NCI-H345 (cell line): ENCODE measurements around the gene AUTS2.
A peak's percentile ranks its signal among the peaks of the same experiment; 100 is the strongest.
"Not testable (repeated sequence)": the region's sequence is repeated elsewhere in the genome, so short reads cannot be mapped to it uniquely, and the experiment has no call there.

Experiments
- DNase-seq: peaks from one replicate; lab custom pipeline; 2025; lab: John Stamatoyannopoulos, UW

AUTS2 gene

DNA sequence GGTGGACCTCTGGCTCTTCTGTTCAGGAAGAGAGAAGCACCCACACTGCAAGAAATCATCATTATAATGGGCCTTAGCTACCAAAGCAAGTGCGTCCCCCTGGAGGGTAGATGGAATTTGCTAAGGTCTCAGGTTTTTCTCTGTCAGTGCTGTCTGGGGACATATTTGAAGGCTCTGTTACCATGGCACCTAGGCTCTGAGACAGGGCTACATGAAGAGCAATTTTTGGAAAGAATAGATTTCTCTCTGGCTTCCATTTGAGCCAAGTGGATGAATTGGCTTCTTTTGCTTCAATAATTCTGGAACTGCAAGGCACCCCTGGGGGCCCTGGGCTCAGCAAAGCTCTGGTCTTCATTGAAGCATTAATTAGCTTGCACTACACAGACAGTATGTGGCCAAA is 1184.5 kb downstream of the AUTS2 start:
- no peak for DNase-seq

DNA sequence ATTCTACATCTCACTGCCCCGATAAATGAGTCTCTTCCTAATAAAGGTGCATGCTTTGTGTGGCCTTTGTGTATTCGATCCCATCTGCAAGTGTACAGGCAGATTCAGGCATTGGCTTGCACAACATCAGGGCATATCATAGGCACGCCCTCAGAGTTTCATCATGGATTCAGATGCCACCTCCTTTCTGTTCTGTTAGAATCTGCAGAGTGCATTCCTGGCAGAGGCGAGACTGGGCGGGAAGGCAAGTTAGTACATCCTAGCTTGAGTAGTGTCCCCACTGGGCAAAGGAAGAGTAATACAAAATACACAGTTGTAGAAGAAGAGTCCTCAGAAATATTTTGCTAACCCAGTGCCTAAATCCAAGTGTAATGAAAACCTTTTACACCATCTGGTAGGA is 1187.2 kb downstream of the AUTS2 start:
- no peak for DNase-seq

DNA sequence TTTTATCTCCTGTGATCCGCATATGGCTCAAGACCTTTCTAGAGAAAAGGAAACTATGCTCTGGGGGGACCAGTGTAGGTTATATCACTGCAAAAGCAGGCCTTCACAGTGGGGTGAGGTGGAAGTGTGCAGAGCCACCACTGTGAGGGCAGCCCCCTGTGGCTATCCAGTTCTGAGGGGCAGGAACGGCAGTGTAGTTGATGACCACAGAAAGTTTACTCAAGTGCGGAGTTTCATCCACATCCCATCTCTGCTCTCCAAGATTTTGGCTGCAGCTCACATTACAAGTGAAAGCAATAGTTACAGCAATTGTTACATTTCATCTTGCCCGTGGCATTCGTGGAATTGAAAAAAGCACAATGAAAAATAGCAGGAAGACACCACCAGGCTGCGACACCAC is 1187.8 kb downstream of the AUTS2 start:
- DNase-seq, result no peak

DNA sequence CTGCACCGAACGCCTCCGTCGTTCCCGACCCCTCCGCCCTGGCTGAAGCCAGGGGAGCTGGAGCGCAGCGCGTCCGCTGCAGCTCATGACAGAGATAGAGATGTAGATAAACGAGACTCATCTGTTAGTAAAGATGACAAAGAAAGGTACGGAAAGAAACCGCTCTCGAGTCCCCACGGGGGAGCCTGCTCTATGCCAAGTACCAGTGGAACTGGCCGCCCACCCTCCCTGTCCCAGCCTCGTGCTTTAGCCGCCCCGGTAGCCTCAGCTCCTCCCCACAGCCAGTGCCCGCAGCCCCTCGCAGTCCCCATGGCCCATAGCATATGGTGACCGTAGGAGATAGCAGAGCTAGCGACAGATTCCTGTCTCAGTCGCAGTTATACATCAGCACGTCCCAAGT is 1189.0 kb downstream of the AUTS2 start:
- no peak for DNase-seq

DNA sequence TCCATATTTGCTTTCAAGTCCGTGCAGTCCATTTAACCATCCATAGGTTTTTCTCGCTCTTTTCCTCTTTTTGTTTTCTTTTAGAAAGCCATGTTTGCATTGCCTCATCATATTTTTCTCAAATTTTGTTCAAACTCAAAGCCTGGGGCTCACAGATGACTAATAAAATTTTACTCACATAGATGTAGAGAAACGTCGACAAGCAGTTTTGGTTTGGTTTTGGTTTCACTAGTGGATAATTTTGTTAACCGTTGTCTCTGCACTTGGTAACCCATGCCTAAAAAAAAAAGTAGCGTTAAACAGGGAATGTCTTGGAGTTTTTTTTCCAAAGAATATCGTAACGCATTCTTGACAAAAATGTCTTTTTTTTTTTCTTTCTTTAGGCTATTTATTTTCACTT is 1189.5 kb downstream of the AUTS2 start:
- DNase-seq, result no peak

DNA sequence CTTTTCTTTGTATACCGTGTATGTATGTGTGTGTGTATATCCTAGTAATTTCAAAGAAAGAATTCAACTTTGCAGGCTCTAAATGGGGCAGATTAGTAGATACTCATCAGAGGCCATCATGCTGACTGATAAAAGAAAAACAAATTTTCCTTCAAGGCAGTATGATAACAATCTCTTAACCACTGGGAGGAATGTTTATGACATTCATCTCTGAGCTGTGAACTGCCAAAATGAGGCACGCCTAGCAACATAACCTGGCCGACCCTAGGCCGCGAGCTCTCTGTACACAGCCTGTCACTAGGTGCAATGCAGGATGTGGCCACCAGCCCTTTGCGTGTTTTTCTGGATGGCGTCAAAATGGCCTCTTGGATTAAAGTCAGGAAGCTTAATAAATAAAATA is 1190.0 kb downstream of the AUTS2 start:
- DNase-seq, result no peak

DNA sequence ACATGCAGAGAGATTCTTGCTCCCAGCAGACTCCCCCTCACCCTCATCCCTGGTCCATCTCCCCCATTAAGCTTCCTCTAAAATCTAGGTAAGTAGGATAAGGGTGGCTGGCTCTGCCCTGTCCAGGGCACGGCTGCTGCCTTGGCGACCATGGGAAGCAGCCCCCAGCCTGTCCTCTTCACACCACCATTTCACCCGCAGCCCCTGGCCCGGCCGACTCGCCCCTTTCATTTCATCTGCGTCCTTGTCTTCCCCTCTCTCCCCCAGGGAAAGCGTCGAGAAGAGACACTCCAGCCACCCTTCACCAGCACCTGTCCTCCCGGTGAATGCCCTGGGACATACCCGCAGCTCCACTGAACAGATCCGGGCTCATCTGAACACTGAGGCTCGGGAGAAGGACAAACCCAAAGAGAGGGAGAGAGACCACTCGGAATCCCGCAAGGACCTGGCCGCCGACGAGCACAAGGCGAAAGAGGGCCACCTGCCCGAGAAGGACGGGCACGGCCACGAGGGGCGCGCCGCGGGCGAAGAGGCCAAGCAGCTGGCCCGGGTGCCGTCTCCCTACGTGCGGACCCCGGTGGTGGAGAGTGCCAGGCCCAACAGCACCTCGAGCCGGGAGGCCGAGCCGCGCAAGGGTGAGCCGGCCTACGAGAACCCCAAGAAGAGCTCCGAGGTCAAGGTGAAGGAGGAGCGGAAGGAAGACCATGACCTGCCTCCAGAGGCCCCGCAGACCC is 1191.4 kb downstream of the AUTS2 start:
- DNase-seq, result no peak

DNA sequence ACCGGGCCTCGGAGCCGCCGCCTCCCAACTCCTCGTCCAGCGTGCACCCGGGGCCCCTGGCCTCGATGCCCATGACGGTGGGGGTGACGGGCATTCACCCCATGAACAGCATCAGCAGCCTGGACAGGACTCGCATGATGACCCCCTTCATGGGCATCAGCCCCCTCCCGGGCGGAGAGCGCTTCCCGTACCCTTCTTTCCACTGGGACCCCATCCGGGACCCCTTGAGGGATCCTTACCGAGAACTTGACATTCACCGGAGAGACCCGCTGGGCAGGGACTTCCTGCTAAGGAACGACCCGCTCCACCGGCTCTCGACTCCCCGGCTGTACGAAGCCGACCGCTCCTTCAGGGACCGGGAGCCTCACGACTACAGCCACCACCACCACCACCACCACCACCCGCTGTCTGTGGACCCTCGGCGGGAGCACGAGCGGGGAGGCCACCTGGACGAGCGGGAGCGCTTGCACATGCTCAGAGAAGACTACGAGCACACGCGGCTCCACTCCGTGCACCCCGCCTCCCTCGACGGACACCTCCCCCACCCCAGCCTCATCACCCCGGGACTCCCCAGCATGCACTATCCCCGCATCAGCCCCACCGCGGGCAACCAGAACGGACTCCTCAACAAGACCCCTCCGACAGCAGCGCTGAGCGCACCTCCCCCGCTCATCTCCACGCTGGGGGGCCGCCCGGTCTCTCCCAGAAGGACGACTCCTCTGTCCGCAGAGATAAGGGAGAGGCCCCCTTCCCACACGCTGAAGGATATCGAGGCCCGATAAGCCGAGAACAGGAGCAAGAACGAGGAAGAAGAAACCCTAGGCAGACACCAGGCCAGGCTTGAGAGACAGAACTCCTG is 1192.2 kb downstream of the AUTS2 start:
- DNase-seq, result no peak

DNA sequence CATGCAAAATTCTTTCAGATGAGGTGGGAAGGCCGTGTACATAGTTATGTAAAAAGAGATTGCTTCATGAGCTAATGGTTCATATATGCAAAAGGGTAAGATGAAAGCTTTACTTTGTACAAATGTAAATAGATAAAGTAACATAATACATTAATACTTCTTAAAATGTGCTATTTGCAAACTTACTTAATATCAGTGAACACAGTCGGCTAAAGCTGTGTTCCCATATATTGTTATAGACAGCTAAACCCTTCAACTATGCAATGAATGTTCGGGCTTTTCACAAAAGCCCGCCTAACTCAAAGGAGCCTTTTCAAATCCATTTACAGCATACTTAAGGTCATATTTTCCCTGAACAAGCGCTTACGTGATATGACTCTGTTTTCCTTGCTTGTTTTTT is 1193.1 kb downstream of the AUTS2 start:
- DNase-seq, result no peak

DNA sequence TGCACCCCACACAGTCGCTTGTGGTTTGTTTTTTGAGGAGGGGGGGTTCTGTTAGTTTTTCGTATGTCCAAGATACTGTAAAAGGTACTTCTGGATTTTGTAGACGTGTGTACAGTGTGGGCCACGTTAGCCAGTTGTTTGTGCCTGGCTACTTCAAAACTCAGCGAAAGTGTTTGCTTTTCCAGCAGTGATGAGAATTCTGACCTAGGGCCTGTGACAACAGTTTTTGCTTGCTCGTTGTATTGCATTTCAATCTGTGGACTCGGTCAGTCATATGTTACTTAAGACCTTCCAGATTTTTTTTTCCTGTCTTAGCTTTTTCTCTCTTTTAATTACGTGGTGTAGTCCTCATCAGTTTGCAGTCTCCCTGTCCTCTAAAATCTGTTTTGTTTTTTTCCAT is 1194.8 kb downstream of the AUTS2 start:
- no peak for DNase-seq

DNA sequence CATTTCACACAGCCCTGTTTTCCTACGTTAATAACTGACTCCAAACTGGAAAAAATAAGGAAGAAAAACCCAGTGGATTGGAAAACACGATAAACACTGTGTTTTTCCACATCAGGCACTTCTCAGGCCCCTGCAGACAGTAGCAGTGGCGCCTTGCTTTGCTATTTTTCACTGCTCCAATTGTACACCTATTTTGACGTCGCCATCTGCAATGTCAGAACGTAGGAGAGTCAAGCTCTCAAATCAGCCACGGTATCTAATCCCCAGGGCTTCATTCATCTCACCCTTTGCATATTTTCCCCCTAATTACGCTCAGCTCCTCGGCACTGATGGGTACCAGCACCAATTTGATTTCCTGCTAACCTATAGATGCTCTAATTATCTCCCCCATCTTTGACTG is 1195.5 kb downstream of the AUTS2 start:
- DNase-seq, result no peak

DNA sequence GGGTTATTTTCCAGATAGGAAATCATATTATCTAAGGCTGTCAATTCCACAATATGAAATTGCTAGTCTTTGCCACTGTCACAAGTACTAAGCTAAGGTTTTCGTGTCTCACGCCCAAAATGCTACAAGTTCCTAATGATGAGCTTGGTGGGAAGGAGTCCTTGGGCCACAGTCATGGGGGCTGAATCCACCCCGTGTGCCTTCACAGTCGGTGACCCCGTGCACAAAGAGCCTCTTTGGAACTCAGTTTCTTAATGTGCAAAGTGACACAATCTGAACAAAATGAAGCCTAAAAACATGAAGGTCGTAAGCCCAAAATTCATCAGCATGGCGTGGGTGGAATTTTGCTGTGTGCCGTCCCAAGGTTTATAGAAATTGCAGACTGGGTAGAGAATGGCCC is 1196.7 kb downstream of the AUTS2 start:
- no peak for DNase-seq

DNA sequence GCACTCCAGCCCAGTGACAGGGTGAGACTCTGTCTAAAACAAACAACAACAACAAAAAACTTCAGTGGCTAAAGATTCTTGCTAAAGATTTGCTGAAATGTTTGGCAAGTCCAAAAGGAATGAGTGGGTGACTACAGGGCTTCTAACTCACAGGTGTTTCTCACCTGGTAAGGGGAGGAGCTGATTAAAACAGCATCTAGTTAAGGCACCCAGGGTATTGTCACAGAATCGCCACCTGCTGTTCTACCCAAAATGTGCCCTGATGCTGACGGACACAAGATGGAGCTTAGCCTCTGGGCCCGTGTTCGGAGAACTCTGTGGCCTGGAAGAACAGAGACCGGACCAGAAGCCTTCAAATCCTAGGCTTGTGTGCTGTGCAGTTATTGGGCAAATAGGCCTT is 1197.7 kb downstream of the AUTS2 start:
- DNase-seq, result no peak

DNA sequence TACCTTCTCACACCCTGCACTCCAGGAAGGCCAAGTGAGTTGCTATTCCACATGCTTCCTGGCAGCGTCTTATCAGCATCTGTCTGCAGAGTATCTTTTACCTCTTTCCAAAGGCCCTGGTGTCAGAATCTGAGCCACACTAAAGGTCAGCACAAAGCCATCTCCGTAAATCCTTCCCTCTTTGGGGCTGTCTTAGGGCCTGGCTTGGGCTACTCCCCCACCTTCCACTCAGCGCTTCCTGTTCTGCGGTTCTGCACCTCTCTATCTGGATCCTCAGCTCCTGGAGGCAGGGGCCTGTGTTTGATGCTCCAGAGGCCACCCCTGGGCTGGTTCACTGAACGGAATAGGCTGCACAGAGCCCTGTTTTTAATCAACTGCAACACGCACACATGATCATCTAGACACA is 1198.8 kb downstream of the AUTS2 start:
- DNase-seq, result no peak

DNA sequence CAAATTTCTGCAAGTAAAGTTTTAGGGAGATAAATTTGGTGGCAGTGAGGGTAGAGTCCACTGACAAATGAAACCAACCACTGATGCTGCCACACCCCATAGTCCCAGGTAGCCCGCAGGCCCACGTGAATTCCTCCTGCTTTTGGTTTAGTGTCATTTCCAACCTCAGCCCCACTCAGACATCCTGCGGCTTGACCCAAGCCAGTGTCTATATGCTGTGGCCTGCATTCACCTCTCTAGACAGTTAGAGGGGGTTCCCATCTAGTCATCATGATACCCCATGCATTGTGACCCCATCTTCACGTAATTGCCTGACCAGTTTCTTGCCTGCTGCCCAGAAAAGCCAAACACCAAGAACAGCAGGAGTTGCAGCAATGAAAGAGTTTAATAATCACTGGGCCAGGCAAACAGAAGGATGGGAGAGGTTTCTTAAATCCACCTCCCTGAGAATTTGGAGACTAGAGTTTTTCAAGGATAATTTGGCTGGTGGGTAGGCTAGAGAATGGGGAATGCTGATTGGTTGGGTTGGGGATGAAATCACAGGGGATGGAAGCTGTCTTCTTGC is 1201.6 kb downstream of the AUTS2 start:
- DNase-seq, result no peak

DNA sequence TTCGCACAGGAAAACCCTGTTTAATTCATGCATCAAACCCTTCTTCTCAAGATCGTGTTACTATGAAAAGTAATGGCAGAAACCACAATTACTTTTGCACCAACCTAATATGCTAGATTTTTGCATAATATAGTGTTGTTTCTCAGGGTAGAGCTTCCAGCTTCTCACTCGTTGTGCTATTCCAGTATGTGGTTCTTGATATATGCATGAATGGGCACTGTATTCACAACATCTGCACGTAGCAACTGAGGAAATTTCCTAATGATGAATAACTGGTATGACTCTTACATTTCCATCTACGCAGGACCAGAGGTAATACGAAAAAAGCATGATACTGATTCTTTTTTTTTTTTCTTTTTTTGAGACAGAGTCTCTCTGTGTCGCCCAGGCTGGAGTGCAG is 1207.1 kb downstream of the AUTS2 start:
- no peak for DNase-seq

DNA sequence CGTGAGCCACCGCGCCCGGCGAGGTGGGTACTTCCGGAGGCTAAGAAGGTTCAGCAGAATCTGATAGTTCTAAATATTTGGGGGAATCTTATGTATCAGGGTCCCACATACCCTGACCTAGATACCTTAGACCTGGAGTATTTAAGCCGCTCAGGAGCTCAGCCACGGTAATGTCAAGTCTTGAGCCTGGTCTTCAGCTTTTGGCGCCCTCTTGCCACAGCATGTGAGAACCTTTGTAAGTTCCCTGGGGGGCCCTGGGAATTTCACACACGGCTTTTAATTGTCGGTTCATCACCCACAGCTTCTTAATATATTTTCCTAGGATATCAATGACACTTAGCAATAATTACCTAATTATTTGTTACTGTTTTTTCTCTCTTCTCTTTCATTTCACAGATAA is 1209.4 kb downstream of the AUTS2 start:
- no peak for DNase-seq

DNA sequence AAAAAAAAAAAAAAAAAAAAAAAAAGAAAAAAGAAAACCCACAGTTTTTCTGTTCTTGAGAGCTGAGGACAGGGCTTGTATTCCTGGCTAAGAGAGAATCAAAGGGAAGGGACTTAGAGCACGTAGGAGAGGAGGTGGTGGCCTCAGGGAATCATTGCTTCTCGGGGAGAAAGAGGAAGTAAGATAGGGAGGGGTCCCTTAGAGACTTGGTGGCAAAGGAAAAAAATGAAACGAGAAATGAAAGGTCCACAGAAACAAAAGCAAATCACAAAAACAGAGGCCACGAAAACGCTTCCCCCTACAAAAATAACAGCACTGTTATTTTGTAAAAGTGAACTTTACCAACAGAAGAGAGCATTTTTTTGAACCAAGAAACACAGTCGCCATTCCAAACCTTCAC is 1210.6 kb downstream of the AUTS2 start:
- DNase-seq, result no peak

DNA sequence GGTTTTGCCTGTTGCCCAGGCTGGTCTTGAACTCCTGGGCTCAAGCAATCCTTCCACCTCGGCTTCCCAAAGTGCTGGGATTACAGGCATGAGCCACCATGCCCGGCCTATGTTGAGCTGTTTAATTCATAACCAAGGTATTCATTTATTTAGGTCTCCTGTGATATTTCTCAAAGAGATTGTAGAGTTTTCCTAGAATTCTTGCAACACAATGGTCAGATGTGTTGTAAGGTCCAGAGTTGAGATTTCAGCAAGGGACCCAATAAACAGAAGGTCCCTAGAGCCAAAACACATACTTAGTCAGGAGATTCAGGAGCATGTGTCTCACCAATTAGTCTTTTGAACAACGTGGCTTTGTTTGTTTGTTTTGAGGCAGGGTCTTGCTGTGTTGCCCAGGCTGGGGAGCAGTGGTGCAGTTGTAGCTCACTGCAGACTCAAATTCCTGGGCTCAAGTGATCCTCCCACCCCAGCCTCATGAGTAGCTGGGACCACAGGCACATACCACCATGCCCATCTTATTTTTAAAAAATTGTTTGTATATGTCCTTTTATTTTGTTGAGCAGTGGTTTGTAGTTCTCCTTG is 1212.4 kb downstream of the AUTS2 start:
- no peak for DNase-seq

DNA sequence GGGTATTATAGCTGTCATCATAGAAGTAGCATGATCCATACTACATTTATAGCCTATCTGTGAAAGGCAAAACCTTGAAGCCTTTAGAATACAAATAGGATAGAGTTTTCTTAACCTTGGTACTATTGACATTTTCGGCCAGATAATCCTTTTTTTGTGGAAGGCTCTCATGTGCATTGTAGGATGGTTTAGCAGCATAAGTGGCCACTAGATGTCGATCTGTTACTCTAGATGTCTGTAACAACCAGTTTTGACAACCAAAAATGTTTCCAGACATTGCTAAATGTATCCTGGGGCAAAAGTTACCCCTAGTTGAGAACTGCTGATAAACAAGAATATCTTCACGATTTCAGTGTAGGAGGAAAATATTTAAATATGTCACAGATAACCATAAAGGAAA is 1214.2 kb downstream of the AUTS2 start:
- DNase-seq, result no peak

DNA sequence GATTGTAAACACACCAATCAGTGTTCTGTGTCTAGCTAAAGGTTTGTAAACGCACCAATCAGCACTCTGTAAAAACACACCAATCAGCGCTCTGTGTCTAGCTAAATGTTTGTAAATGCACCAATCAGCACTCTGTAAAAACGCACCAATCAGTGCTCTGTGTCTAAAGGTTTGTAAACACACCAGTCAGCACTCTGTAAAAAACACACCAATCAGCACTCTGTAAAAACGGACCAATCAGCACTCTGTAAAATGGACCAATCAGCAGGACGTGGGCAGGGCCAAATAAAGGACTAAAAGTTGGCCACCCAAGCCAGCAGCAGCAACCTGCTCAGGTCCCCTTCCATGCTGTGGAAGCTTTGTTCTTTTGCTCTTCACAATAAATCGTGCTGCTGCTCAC is 1224.2 kb downstream of the AUTS2 start:
- not testable (repeated sequence) for DNase-seq

DNA sequence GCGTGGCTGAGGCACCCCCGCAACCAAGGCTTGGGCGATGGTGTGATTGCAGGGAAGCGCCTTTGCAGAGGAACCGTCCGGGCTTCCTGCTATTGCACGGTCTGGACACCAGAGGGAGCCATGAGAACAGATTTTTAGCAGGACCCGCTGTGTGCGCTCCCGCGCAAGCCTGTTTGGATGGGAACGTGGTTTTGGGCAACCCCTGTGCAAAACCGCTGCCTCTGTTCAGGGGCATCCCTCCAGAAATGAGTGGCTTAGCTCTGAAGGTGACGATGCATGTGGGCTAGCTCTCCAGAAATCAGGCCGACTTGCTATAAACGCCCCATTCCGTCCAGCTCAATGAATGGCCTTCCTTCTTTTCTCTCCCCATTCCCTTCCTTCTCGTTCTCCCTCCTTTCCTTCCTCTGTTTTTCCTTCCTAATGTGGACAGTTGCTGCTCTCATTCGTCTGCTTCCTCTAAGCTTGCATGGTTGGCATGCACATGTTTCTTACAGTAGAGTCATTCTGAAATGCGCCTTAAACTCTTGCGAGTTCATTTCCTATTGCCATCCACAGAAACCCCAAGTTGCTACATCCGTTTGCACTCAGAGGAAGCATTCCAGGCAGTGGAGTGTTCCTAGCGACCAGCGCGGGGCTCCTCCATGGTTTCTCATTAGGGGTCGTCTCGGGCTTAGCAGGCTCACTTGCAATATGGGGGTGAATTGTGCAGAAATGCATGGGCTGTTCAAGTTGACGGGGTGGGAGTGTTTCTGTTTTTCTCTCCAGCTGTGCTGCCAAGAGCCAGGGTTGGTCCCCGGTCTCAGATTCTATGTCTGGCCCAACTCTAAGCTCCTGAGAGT is 1231.2 kb downstream of the AUTS2 start:
- DNase-seq, result peak; percentile 70
